IPS DF 4.7 (cell line): ENCODE results near the gene WASF2.
"Not testable (repeated sequence)": the region's sequence is repeated elsewhere in the genome, so short reads cannot be mapped to it uniquely, and the experiment has no call there.

ENCODE experiments used
- DNase-seq: peaks from one replicate; pipeline ENCODE4 v3.0.0-alpha.2; 2013; ENCODE audit warnings: low spot score; ENCODE audit errors: extremely low read depth

Gene WASF2

GRCh38 chr1:27398405-27399149 is 91.4 kb downstream of the WASF2 start:
- no peak for DNase-seq

DNA sequence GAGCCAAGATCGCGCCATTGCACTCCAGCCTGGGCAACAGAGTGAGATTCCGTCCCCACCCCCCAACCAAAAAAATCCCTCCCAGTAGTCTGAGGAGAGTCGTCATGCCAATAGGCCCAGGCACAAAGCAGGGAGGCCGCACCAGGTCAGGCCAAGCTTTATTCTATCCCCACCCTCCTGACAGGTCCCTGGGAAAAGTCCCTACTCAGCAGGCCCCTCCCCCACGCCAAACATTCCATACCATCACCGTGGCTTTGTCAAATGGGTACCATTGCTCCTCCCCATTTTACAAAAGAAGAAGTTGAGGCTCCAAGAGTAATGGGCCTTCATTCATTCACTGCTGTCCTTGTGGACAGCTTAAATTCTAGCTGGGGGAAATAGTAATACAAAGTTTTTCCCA is 92.2 kb downstream of the WASF2 start:
- DNase-seq, result no peak

DNA sequence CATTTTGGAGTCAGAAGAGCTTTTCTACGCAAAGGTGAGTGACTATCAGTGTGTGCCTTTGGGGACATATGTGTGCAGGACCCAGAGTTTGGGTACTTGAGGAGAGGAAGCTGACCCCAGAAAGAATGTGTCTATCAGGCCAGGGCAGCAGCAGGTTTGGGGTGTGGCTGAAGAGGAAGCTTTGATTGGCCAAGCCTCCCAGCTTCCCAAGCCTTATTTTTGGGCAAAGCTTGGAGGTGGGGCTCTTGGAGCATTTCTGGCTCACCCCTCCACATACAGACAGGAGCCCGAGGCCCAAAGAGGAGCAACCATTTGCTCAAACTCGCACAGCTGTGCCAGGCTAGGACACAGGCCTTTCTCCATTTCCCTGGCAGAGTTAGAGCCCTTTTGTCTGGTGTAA is 92.9 kb downstream of the WASF2 start:
- DNase-seq, result no peak

DNA sequence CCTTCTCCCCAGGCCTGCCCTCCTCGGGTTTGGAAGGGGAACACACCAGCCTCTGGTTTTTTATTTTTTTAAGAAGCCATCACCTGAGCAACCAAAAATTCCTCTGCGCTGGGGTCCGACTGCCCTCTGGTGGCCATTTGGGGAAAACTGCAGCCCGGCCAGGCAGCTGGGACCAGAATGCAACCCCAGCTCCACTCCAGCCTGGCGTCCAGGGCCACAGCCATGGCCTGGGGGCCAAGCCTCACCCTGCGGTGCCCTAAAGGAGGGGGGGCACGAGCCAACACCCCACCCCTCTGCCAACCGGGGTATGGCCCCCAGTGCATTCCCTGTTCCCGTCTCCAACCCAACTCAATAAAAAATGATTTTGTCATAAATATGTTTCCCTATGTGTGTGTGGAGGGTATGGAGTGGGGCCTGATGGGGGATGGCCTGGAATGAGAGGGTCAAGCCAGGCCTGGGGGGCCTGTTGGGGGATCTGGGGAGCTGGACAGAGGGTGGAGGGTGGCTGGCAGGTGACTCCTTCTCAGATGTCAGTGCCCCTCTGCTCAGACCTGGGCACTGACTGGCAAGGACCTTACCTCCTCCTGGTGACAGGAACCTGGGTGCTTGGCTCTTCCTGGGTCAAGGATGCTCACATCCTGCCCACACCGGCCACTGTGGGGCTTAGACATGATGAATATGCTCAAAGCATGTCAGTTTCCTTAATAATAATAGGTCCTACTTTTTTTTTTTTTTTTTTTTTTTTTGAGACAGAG is 94.3 kb downstream of the WASF2 start:
- DNase-seq, result no peak

GRCh38 chr1:27394925-27395324 is 95.0 kb downstream of the WASF2 start:
- no peak for DNase-seq

DNA sequence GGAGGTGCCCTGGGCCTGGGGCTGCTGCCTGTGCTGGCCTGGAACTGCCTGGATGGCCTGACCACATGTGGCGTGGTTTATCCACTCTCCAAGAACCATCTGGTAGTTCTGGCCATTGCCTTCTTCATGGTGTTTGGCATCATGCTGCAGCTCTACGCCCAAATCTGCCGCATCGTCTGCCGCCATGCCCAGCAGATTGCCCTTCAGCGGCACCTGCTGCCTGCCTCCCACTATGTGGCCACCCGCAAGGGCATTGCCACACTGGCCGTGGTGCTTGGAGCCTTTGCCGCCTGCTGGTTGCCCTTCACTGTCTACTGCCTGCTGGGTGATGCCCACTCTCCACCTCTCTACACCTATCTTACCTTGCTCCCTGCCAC is 95.7 kb downstream of the WASF2 start:
- DNase-seq, result no peak

GRCh38 chr1:27393641-27394281 is 96.2 kb downstream of the WASF2 start:
- no peak for DNase-seq

- DNase-seq, result no peak
Observed at GRCh38 chr1:27392778-27393635, 97.0 kb downstream of the WASF2 start.

DNA sequence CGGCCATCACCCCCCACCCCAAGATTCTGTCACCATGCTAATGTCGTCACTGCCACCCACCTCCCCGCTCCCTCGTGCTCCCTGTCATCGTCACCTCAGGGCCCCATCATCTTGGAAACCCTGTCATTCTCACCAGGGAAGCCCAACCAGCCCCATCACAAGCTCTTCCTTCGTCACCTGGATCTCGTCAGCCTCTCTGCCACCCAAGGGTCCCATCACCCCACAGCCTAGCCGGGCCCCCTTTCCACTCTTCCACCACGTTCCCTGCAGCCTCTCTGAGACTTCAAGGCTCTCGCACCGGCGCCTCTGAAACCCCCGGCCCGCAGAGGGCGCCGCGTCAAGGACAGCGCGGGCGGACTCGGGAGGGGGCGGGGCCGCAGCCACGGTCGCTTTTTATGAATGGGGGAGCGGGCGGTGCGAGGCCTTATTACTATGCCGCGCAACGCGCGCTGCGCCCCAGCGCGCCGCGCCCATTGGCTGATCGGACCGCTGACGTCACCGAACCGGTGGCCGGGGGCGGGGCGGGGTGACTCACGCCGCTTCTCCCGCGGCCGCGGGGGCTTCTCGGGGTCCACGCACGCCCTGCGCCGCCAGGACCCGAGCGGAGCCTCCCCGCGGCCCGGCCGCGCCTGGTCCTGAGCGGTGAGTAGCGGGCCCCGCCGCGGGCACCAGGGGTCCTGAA is 97.7 kb downstream of the WASF2 start, which contains the start of gene GPR3:
Gene GPR3, plus strand, starts transcription at position 527 of the 682 bp plus-strand sequence. CDS start 1,177 bp downstream, outside the sequence.
- no peak for DNase-seq

- no peak for DNase-seq
Observed at GRCh38 chr1:27391511-27392095, 98.4 kb downstream of the WASF2 start.

- DNase-seq, result no peak
Observed at GRCh38 chr1:27388337-27389005, 101.5 kb downstream of the WASF2 start.

DNA sequence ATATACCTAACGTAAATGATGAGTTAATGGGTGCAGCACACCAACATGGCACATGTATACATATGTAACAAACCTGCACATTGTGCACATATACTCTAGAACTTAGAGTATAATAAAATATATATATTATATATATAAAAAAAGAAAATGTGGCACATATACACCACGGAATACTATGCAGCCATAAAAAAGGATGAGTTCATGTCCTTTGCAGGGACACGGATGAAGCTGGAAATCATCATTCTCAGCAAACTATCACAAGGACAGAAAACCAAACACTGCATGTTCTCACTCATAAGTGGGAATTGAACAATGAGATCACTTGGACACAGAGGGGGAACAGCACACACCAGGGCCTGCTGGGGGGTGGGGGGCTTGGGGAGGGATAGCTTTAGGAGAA is 105.2 kb downstream of the WASF2 start:
- not testable (repeated sequence) for DNase-seq

DNA sequence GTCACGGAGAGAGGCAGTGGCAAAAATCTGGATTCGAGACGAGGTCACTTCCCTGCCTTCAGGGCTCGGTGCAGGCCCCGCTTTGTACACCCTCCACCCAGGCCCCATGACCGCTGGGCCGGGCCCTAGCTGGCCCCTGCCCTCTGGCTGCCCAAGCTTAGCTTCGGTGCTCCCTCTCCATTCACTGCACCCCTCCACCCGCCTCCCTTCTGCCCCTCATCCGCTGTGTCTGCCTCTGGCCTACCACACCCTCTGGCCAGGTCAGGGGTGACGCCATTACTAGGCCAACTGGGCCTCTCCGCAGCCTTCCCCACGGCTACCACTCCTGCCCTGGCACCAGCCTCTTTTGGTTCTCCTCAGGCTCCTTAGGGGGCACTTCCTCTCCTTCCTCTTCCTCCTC is 106.3 kb downstream of the WASF2 start:
- DNase-seq, result no peak

GRCh38 chr1:27383039-27383605 is 106.8 kb downstream of the WASF2 start, which contains the start of gene CD164L2:
CD164L2 (minus strand) TSS chr1:27383333; CDS start chr1:27383239, 94 bp downstream.
- DNase-seq, result no peak

- no peak for DNase-seq
Observed at GRCh38 chr1:27381969-27382762, 107.8 kb downstream of the WASF2 start.

- no peak for DNase-seq
Observed at GRCh38 chr1:27380766-27381733, 108.9 kb downstream of the WASF2 start.

- DNase-seq, result no peak
Observed at GRCh38 chr1:27380224-27380623, 109.7 kb downstream of the WASF2 start.
